Panc1 (cell line): ENCODE measurements around the gene RAPGEF1. TPM values are rescaled to one million over a fixed set of nuclear protein-coding genes. Genes with fewer than 3 reads are reported as not detected.

Experiments
- ATAC-seq: fragments of 200-7000 bp; cut with Tn5 transposase; 2 replicates; pipeline ENCODE4 v1.9.1; 2020; ENCODE audit warnings: mild to moderate bottlenecking, moderate library complexity
- BruUV-seq: library from RNA; stranded (reverse); fragments of 400-500 nt; replicated peaks from 2 replicates; lab custom pipeline; 2021; lab: Mats Ljungman, UMichigan
- CTCF ChIA-PET: fragments of 300-600 bp; sonication (Branson Sonifier 250); formaldehyde crosslinking; loops from one replicate; lab custom pipeline; 2022; ENCODE audit warnings: antibody characterized with exemption; lab: Charles Lee
- POLR2A ChIA-PET: fragments of 300-600 bp; sonication (Branson Sonifier 250); formaldehyde crosslinking; loops from one replicate; lab custom pipeline; 2022; ENCODE audit warnings: antibody characterized with exemption; lab: Charles Lee
- DNase-seq: peaks from one replicate; pipeline ENCODE4 v3.0.0-alpha.2; 2010; ENCODE audit warnings: low read depth, low spot score
- H3K27ac ChIP-seq: 2 replicates; pipeline ENCODE4 v1.5.1; 2011; ENCODE audit warnings: mild to moderate bottlenecking, low read length, inconsistent platforms
- H3K27me3 ChIP-seq: fragments of 200-500 bp; sonication (Bioruptor generic); 2 replicates; pipeline ENCODE4 v1.6.0; 2014; ENCODE audit warnings: low read length, inconsistent platforms; ENCODE audit not compliant: control insufficient read depth, insufficient read depth
- H3K36me3 ChIP-seq: fragments of 200-500 bp; sonication (Bioruptor generic); 2 replicates; pipeline ENCODE4 v1.5.1; 2014; ENCODE audit warnings: inconsistent platforms, mild to moderate bottlenecking, low read length, moderate library complexity; ENCODE audit not compliant: control insufficient read depth, insufficient read depth
- H3K4me1 ChIP-seq: 2 replicates; pipeline ENCODE4 v1.5.1; 2011; ENCODE audit warnings: inconsistent platforms, mild to moderate bottlenecking, low read length, moderate library complexity; ENCODE audit not compliant: control insufficient read depth, insufficient read depth
- H3K4me3 ChIP-seq, 2 experiments: 2 replicates each; pipeline ENCODE4 v1.5.1; 2011 to 2012; ENCODE audit warnings: low read depth in 2 of 2, low read length in 2 of 2, mild to moderate bottlenecking in 2 of 2, inconsistent platforms in 1 of 2, moderate library complexity in 1 of 2
- H3K9me3 ChIP-seq: fragments of 200-500 bp; sonication (Bioruptor generic); 2 replicates; pipeline ENCODE4 v1.5.1; 2014; ENCODE audit warnings: low read depth, mild to moderate bottlenecking, inconsistent platforms, low read length, moderate library complexity; ENCODE audit not compliant: control insufficient read depth, insufficient read depth
- CTCF ChIP-seq: fragments of 450-650 bp; IDR thresholded peaks from 2 replicates; pipeline ENCODE4 v1.5.1; 2017; ENCODE audit warnings: mild to moderate bottlenecking
- POLR2AphosphoS5 ChIP-seq: IDR thresholded peaks from 2 replicates; pipeline ENCODE4 v1.6.1; 2012; ENCODE audit warnings: mild to moderate bottlenecking, low read depth, low read length, moderate library complexity
- SIN3A ChIP-seq: IDR thresholded peaks from 2 replicates; pipeline ENCODE4 v1.6.1; 2012; ENCODE audit warnings: low read depth, mild to moderate bottlenecking, low read length, moderate library complexity, borderline replicate concordance; ENCODE audit not compliant: insufficient read depth
- TCF7L2 ChIP-seq: IDR thresholded peaks from 2 replicates; pipeline ENCODE4 v1.6.1; 2011; ENCODE audit warnings: mild to moderate bottlenecking, low read depth, low read length, inconsistent platforms
- in situ Hi-C: cut with HindIII; loops from 2 replicates; pipeline ENCODE4 v1.10.0; 2016; ENCODE audit warnings: low sequenced_read_pairs, low pct_unique_long_range_greater_than_20kb
- intact Hi-C: fragments of 100-400 bp; cut with micrococcal nuclease; formaldehyde crosslinking; loops from one replicate; pipeline ENCODE4 v1.10.0; 2022; ENCODE audit not compliant: unreplicated experiment
- total RNA-seq: library from RNA; stranded (reverse); gene quantifications from one replicate; pipeline ENCODE4 v1.2.1, GENCODE V29; 2021; ENCODE audit not compliant: unreplicated experiment
- TF ChIP-seq, protein P1 (sequence below), 2 experiments: IDR thresholded peaks; 2 replicates each; pipeline ENCODE4 v1.6.1; 2011 to 2012; ENCODE audit warnings: low read depth in 2 of 2, control low read depth in 1 of 2, low read length in 1 of 2, mild to moderate bottlenecking in 1 of 2, moderate library complexity in 1 of 2; ENCODE audit not compliant: insufficient read depth in 1 of 2

The RAPGEF1 gene
- total RNA-seq, 1 experiment from 2014 or later: 86.8 TPM

GRCh38 chr9:131580358-131580757 is 159.5 kb downstream of the RAPGEF1 start:
- intact Hi-C loops: no loop called here
- Histone ChIP-seq H3K36me3 (no peaks in the 10 kb centered on the region), H3K27me3 (no peaks in the 10 kb centered on the region), H3K4me1 (no peaks in the 10 kb centered on the region), H3K9me3 (no peaks in the 10 kb centered on the region), H3K27ac (no peak overlapping the region), H3K4me3 (no peak overlapping the region)
- DNase-seq: no peak
- ATAC-seq: no peak
- in situ Hi-C loops: no loop called here
- ChIA-PET POLR2A (no interaction called here), CTCF (no interaction called here)
- TF ChIP-seq SIN3A: no peak
- TF ChIP-seq, protein P1, sequence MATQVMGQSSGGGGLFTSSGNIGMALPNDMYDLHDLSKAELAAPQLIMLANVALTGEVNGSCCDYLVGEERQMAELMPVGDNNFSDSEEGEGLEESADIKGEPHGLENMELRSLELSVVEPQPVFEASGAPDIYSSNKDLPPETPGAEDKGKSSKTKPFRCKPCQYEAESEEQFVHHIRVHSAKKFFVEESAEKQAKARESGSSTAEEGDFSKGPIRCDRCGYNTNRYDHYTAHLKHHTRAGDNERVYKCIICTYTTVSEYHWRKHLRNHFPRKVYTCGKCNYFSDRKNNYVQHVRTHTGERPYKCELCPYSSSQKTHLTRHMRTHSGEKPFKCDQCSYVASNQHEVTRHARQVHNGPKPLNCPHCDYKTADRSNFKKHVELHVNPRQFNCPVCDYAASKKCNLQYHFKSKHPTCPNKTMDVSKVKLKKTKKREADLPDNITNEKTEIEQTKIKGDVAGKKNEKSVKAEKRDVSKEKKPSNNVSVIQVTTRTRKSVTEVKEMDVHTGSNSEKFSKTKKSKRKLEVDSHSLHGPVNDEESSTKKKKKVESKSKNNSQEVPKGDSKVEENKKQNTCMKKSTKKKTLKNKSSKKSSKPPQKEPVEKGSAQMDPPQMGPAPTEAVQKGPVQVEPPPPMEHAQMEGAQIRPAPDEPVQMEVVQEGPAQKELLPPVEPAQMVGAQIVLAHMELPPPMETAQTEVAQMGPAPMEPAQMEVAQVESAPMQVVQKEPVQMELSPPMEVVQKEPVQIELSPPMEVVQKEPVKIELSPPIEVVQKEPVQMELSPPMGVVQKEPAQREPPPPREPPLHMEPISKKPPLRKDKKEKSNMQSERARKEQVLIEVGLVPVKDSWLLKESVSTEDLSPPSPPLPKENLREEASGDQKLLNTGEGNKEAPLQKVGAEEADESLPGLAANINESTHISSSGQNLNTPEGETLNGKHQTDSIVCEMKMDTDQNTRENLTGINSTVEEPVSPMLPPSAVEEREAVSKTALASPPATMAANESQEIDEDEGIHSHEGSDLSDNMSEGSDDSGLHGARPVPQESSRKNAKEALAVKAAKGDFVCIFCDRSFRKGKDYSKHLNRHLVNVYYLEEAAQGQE (IDR thresholded peaks at IDR 0.05; ENCODE audit: insufficient read depth in 1 of 2, low read depth in 2 of 2, low read length in 1 of 2): no peak
- no peak for TF ChIP-seq TCF7L2
- no peak for TF ChIP-seq POLR2AphosphoS5
- TF ChIP-seq CTCF: no peak
- no TSS peak for BruUV-seq

GRCh38 chr9:131579789-131580211 is 160.1 kb downstream of the RAPGEF1 start:
- Histone ChIP-seq H3K4me3 (no peak overlapping the region), H3K27me3 (no peaks in the 10 kb centered on the region), H3K4me1 (no peaks in the 10 kb centered on the region), H3K9me3 (no peaks in the 10 kb centered on the region), H3K36me3 (no peaks in the 10 kb centered on the region), H3K27ac (no peak overlapping the region)
- TF ChIP-seq TCF7L2: no peak
- TF ChIP-seq POLR2AphosphoS5: no peak
- TF ChIP-seq, protein P1 (IDR thresholded peaks at IDR 0.05; ENCODE audit: insufficient read depth in 1 of 2, low read depth in 2 of 2, low read length in 1 of 2): no peak
- no peak for TF ChIP-seq SIN3A
- no peak for TF ChIP-seq CTCF
- ChIA-PET POLR2A (no interaction called here), CTCF (no interaction called here)
- in situ Hi-C loops: no loop called here
- ATAC-seq (no peak), DNase-seq (no peak)
- intact Hi-C loops: no loop called here
- no TSS peak for BruUV-seq
